WTC11 (cell line): Measurements from ENCODE around the gene KRTAP4-9.

Experiments
- ATF3 ChIP-seq: sonication (generic); formaldehyde crosslinking; conservative IDR thresholded peaks from 2 replicates; pipeline ENCODE4 v1.8.1; 2022; ENCODE audit warnings: mild to moderate bottlenecking, missing genetic modification reagents
- CBFB ChIP-seq: sonication (generic); formaldehyde crosslinking; IDR thresholded peaks from 2 replicates; pipeline ENCODE4 v1.8.1; 2022; ENCODE audit warnings: mild to moderate bottlenecking, low read depth, missing genetic modification reagents
- E2F1 ChIP-seq: sonication (generic); formaldehyde crosslinking; IDR thresholded peaks from 2 replicates; pipeline ENCODE4 v1.8.0; 2022; ENCODE audit warnings: mild to moderate bottlenecking, missing genetic modification reagents
- USF2 ChIP-seq: sonication (generic); formaldehyde crosslinking; IDR thresholded peaks from 2 replicates; pipeline ENCODE4 v1.8.1; 2023; ENCODE audit warnings: mild to moderate bottlenecking, missing genetic modification reagents, moderate library complexity
- ZSCAN18 ChIP-seq: fragments of 250-450 bp; sonication (Bioruptor Pico); IDR thresholded peaks from 2 replicates; pipeline ENCODE4 v2.1.2; 2022; ENCODE audit warnings: mild to moderate bottlenecking, moderate library complexity

- TF ChIP-seq E2F1 (no peak), ZSCAN18 (CRISPR knock-in tag) (no peak), CBFB (no peak), USF2 (CRISPR knock-in tag) (no peak), ATF3 (CRISPR knock-in tag) (no peak)
Observed at GRCh38 chr17:41076788-41077187, 28.4 kb upstream of the KRTAP4-9 start.
